ENCODE results near the gene CAMK1. TPM values are rescaled to one million over a fixed set of nuclear protein-coding genes. Genes with fewer than 3 reads are reported as not detected.

CAMK1 gene
- total and polyA plus RNA-seq, 4 donors = 13.8 to 20.1 (median 16.7) TPM

DNA sequence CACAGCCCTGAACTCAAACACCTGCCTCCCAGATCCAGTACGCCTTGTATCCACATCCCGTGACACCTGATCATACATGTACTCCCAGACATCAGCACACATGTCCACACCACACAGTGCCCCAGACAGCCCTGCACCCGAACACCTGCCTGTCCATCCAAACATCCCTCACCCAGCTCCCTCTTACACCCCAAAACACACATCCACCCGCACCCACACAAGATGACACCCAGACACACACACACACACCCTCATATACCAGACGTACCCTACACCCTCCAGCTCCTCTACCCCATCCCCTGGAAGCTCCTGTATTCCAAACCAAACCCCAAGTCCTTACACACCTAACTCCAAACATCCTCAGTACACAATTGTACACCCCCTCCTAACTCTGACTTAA lies 735 bp downstream of the CAMK1 start:
- Histone ChIP-seq H3K4me1 (ENCODE audit: control insufficient read depth in 4 of 4, insufficient read depth in 4 of 4, low read length in 3 of 4) (peaks cover 8 to 28% (median 20%) of the 10 kb centered on the region in 4 donors), H3K9me3 (ENCODE audit: control insufficient read depth in 4 of 4, low read length in 3 of 4) (no peaks in the 10 kb centered on the region), H3K4me3 (ENCODE audit: low read depth in 1 of 3, low read length in 3 of 3) (peak overlapping the region; percentile 50 to 70 (median 68)), H3K36me3 (ENCODE audit: control insufficient read depth in 4 of 4, insufficient read depth in 3 of 4, low read depth in 1 of 4, low read length in 3 of 4) (peaks cover 0 to 8% (median 4%) of the 10 kb centered on the region in 4 donors), H3K9ac (ENCODE audit: low read depth in 1 of 2, low read length in 2 of 2) (peak overlapping the region; percentile 5 to 51), H3K27ac (ENCODE audit: low read depth in 1 of 2, low read length in 2 of 2) (no peak overlapping the region), H3K27me3 (ENCODE audit: control insufficient read depth in 4 of 4, insufficient read depth in 4 of 4, low read length in 3 of 4) (no peaks in the 10 kb centered on the region)
- TF ChIP-seq SP1 (IDR thresholded peaks at IDR 0.05) (no peak), YY1 (IDR thresholded peaks at IDR 0.05) (no peak), FOXA2 (IDR thresholded peaks at IDR 0.05) (no peak), EGR1 (IDR thresholded peaks at IDR 0.05; ENCODE audit: low read depth in 2 of 2) (no peak), TAF1 (conservative IDR thresholded peaks at IDR 0.05) (no peak), FOXA1 (IDR thresholded peaks at IDR 0.05) (no peak), RXRA (IDR thresholded peaks at IDR 0.05) (no peak), HNF4A (conservative IDR thresholded peaks at IDR 0.05) (no peak), GABPA (IDR thresholded peaks at IDR 0.05 in 1 of 2, conservative IDR thresholded peaks at IDR 0.05 in 1 of 2) (no peak), JUND (IDR thresholded peaks at IDR 0.05) (no peak), RAD21 (IDR thresholded peaks at IDR 0.05) (no peak), HNF4G (IDR thresholded peaks at IDR 0.05) (no peak)
- TF ChIP-seq, protein P1, sequence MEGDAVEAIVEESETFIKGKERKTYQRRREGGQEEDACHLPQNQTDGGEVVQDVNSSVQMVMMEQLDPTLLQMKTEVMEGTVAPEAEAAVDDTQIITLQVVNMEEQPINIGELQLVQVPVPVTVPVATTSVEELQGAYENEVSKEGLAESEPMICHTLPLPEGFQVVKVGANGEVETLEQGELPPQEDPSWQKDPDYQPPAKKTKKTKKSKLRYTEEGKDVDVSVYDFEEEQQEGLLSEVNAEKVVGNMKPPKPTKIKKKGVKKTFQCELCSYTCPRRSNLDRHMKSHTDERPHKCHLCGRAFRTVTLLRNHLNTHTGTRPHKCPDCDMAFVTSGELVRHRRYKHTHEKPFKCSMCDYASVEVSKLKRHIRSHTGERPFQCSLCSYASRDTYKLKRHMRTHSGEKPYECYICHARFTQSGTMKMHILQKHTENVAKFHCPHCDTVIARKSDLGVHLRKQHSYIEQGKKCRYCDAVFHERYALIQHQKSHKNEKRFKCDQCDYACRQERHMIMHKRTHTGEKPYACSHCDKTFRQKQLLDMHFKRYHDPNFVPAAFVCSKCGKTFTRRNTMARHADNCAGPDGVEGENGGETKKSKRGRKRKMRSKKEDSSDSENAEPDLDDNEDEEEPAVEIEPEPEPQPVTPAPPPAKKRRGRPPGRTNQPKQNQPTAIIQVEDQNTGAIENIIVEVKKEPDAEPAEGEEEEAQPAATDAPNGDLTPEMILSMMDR (IDR thresholded peaks at IDR 0.05; ENCODE audit: low read depth, low read length, missing input control) = no peak
- TF ChIP-seq, protein P2, sequence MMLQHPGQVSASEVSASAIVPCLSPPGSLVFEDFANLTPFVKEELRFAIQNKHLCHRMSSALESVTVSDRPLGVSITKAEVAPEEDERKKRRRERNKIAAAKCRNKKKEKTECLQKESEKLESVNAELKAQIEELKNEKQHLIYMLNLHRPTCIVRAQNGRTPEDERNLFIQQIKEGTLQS (IDR thresholded peaks at IDR 0.05) = no peak
- TF ChIP-seq, protein P3, sequence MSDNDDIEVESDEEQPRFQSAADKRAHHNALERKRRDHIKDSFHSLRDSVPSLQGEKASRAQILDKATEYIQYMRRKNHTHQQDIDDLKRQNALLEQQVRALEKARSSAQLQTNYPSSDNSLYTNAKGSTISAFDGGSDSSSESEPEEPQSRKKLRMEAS (IDR thresholded peaks at IDR 0.05) = no peak
- TF ChIP-seq, protein P4, sequence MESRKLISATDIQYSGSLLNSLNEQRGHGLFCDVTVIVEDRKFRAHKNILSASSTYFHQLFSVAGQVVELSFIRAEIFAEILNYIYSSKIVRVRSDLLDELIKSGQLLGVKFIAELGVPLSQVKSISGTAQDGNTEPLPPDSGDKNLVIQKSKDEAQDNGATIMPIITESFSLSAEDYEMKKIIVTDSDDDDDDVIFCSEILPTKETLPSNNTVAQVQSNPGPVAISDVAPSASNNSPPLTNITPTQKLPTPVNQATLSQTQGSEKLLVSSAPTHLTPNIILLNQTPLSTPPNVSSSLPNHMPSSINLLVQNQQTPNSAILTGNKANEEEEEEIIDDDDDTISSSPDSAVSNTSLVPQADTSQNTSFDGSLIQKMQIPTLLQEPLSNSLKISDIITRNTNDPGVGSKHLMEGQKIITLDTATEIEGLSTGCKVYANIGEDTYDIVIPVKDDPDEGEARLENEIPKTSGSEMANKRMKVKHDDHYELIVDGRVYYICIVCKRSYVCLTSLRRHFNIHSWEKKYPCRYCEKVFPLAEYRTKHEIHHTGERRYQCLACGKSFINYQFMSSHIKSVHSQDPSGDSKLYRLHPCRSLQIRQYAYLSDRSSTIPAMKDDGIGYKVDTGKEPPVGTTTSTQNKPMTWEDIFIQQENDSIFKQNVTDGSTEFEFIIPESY (IDR thresholded peaks at IDR 0.05) = no peak
- TF ChIP-seq, protein P5, sequence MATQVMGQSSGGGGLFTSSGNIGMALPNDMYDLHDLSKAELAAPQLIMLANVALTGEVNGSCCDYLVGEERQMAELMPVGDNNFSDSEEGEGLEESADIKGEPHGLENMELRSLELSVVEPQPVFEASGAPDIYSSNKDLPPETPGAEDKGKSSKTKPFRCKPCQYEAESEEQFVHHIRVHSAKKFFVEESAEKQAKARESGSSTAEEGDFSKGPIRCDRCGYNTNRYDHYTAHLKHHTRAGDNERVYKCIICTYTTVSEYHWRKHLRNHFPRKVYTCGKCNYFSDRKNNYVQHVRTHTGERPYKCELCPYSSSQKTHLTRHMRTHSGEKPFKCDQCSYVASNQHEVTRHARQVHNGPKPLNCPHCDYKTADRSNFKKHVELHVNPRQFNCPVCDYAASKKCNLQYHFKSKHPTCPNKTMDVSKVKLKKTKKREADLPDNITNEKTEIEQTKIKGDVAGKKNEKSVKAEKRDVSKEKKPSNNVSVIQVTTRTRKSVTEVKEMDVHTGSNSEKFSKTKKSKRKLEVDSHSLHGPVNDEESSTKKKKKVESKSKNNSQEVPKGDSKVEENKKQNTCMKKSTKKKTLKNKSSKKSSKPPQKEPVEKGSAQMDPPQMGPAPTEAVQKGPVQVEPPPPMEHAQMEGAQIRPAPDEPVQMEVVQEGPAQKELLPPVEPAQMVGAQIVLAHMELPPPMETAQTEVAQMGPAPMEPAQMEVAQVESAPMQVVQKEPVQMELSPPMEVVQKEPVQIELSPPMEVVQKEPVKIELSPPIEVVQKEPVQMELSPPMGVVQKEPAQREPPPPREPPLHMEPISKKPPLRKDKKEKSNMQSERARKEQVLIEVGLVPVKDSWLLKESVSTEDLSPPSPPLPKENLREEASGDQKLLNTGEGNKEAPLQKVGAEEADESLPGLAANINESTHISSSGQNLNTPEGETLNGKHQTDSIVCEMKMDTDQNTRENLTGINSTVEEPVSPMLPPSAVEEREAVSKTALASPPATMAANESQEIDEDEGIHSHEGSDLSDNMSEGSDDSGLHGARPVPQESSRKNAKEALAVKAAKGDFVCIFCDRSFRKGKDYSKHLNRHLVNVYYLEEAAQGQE (IDR thresholded peaks at IDR 0.05) = no peak
- DNase-seq (ENCODE audit: low spot score) = no peak
- WGBS = 68% methylated on average over 5 of the region's 5 CpGs

All from liver (tissue), 9 donors.